ENCODE measurements around the gene SLC22A23. TPM values are rescaled to one million over a fixed set of nuclear protein-coding genes. Genes with fewer than 3 reads are reported as not detected.

Gene SLC22A23
- total RNA-seq, 4 donors from 2014 or later, result 7.1 to 9.6 (median 8.2) TPM

GRCh38 chr6:3343089-3343883 lies 113.6 kb downstream of the SLC22A23 start:
- DNase-seq (ENCODE audit: low spot score in 2 of 2), result no peak
- H3K27ac ChIP-seq, result peak overlapping the region in 1 of 4 donors; percentile 44
- H3K4me1 ChIP-seq, result peaks cover 0 to 40% (median 24%) of the 10 kb centered on the region in 4 donors
- WGBS, 2 donors, result 69 to 77% methylated on average over 14 of the region's 14 CpGs
- H3K9me3 ChIP-seq, result no peaks in the 10 kb centered on the region
- no peak for TF ChIP-seq CTCF (IDR thresholded peaks at IDR 0.05)
- no peak for TF ChIP-seq POLR2A (IDR thresholded peaks at IDR 0.05)
- no peak for TF ChIP-seq EP300 (IDR thresholded peaks at IDR 0.05)
- no peaks in the 10 kb centered on the region for H3K27me3 ChIP-seq
- no peak overlapping the region for H3K4me3 ChIP-seq
- H3K36me3 ChIP-seq, result no peaks in the 10 kb centered on the region

- peak in 1 of 2 donors; percentile 36 for DNase-seq (ENCODE audit: low spot score in 2 of 2)
- Histone ChIP-seq H3K4me3 (no peak overlapping the region), H3K4me1 (peaks cover 0 to 53% (median 30%) of the 10 kb centered on the region in 4 donors), H3K9me3 (no peaks in the 10 kb centered on the region), H3K27ac (peak overlapping the region in 3 of 4 donors; percentile 31 to 90 (median 76)), H3K27me3 (no peaks in the 10 kb centered on the region), H3K36me3 (no peaks in the 10 kb centered on the region)
- 46 to 55% methylated on average over 6 of the region's 6 CpGs for WGBS, 2 donors
- TF ChIP-seq POLR2A (IDR thresholded peaks at IDR 0.05) (no peak), EP300 (IDR thresholded peaks at IDR 0.05) (peak in 1 of 2 donors; percentile 51)
Measured at GRCh38 chr6:3341467-3341866, 115.4 kb downstream of the SLC22A23 start.

GRCh38 chr6:3340894-3341293 lies 116.0 kb downstream of the SLC22A23 start:
- DNase-seq (ENCODE audit: low spot score in 2 of 2), result no peak
- Histone ChIP-seq H3K27me3 (no peaks in the 10 kb centered on the region), H3K36me3 (no peaks in the 10 kb centered on the region), H3K4me1 (peaks cover 0 to 53% (median 30%) of the 10 kb centered on the region in 4 donors), H3K27ac (peak overlapping the region in 3 of 4 donors; percentile 31 to 90 (median 76)), H3K9me3 (no peaks in the 10 kb centered on the region), H3K4me3 (no peak overlapping the region)
- 54% methylated on average over 4 of the region's 4 CpGs for WGBS, 2 donors
- TF ChIP-seq POLR2A (IDR thresholded peaks at IDR 0.05) (no peak), CTCF (IDR thresholded peaks at IDR 0.05) (no peak)

- no peak for TF ChIP-seq CTCF (IDR thresholded peaks at IDR 0.05)
- peak; percentile 29 to 77 for TF ChIP-seq EP300 (IDR thresholded peaks at IDR 0.05)
- Histone ChIP-seq H3K27ac (peak overlapping the region in 2 of 4 donors; percentile 76 to 90), H3K4me1 (peaks cover 0 to 53% (median 30%) of the 10 kb centered on the region in 4 donors)
Measured at GRCh38 chr6:3340358-3340802, 116.5 kb downstream of the SLC22A23 start.

GRCh38 chr6:3339811-3340210 lies 117.0 kb downstream of the SLC22A23 start:
- 81 to 84% methylated on average over 5 of the region's 5 CpGs for WGBS, 2 donors
- Histone ChIP-seq H3K4me1 (peaks cover 0 to 55% (median 31%) of the 10 kb centered on the region in 4 donors), H3K27me3 (no peaks in the 10 kb centered on the region), H3K4me3 (no peak overlapping the region), H3K36me3 (no peaks in the 10 kb centered on the region), H3K27ac (peak overlapping the region in 2 of 4 donors; percentile 76 to 90), H3K9me3 (no peaks in the 10 kb centered on the region)
- TF ChIP-seq EP300 (IDR thresholded peaks at IDR 0.05), result no peak
- no peak for TF ChIP-seq CTCF (IDR thresholded peaks at IDR 0.05)
- no peak for TF ChIP-seq POLR2A (IDR thresholded peaks at IDR 0.05)
- no peak for DNase-seq (ENCODE audit: low spot score in 2 of 2)

More at GRCh38 chr6:3340358-3340802, 116.5 kb downstream of the SLC22A23 start:
- DNase-seq (ENCODE audit: low spot score in 2 of 2), result peak in 1 of 2 donors; percentile 57
- Histone ChIP-seq H3K9me3 (no peaks in the 10 kb centered on the region), H3K4me3 (no peak overlapping the region), H3K36me3 (no peaks in the 10 kb centered on the region), H3K27me3 (no peaks in the 10 kb centered on the region)
- 80 to 84% methylated on average over 12 of the region's 12 CpGs for WGBS, 2 donors
